ENCODE results near the gene THPO.

GRCh38 chr3:184337981-184338380 is 40.0 kb downstream of the THPO start:
- no peak for TF ChIP-seq CTCF (IDR thresholded peaks at IDR 0.05)
- TF ChIP-seq EZH2 (IDR thresholded peaks at IDR 0.05; ENCODE audit: borderline replicate concordance, insufficient read depth, low read depth, low read length, poor library complexity, severe bottlenecking), result no peak
